NCI-H187 treated with DMSO at 0.1 percent for 48 hours (cell line): Measurements from ENCODE around the gene PHOX2A.

Experiments used
- DNase-seq: peaks from one replicate; lab custom pipeline; 2025; lab: John Stamatoyannopoulos, UW

PHOX2A gene

GRCh38 chr11:72249961-72250360 is 6.0 kb upstream of the PHOX2A start:
- DNase-seq, result no peak

DNA sequence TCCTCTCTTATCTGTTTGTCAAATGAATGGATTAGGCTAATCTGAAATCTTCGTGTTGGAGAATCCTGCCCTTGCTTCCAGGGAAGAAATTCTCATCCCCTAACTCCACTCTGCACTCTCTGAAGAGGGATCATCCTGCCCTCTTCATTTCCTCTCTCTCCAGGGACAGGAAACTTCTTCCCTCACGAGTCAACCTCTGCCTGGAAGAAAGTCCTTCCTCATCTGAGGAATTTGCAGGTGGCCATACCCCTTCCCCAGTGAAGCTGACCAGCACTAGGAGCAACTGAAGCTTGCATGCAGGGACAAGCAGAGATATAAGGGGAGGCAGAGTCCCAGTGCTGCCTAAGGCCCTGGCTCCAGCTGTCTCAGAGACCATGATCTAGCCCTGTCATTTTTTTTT is 3.6 kb upstream of the PHOX2A start:
- no peak for DNase-seq

GRCh38 chr11:72245263-72245816 is 1.4 kb upstream of the PHOX2A start:
- DNase-seq, result no peak

GRCh38 chr11:72244361-72245262 is 636 bp upstream of the PHOX2A start:
- no peak for DNase-seq

- DNase-seq, result no peak
Observed at GRCh38 chr11:72243173-72244059, 560 bp downstream of the PHOX2A start.

GRCh38 chr11:72242141-72242540 is 1.8 kb downstream of the PHOX2A start:
- DNase-seq, result no peak

DNA sequence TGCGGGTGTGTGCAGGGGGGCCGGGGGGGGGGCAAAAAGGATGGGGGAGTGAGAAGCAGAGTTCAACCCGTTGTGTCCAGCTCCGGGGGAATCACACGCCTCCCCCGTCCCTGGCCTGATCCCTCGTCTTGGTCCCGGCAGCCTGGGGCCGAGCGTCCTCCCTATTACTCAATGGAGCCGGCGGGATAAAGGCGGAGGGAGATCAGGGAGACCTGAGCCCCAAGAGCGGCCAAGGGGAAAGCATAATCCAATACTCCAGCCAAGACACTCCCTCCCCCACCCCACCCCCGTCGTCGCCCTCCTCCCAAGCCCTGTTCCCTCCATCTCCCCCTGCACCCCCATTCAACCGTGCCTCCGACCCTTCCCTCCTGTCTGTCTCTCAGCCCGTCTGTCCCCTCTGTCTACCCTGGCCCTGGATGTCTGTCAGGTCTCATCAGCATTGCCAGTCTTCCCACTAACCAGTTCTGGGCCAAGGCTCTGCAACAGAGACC is 2.6 kb downstream of the PHOX2A start:
- no peak for DNase-seq

GRCh38 chr11:72240461-72241290 is 3.3 kb downstream of the PHOX2A start:
- no peak for DNase-seq

- DNase-seq, result no peak
Observed at GRCh38 chr11:72239849-72240460, 4.0 kb downstream of the PHOX2A start.

GRCh38 chr11:72239313-72239848 is 4.6 kb downstream of the PHOX2A start:
- DNase-seq, result no peak

GRCh38 chr11:72238492-72239312 is 5.3 kb downstream of the PHOX2A start:
- DNase-seq, result no peak

GRCh38 chr11:72238040-72238450 is 5.9 kb downstream of the PHOX2A start:
- DNase-seq, result no peak

GRCh38 chr11:72237112-72237931 is 6.7 kb downstream of the PHOX2A start:
- no peak for DNase-seq

DNA sequence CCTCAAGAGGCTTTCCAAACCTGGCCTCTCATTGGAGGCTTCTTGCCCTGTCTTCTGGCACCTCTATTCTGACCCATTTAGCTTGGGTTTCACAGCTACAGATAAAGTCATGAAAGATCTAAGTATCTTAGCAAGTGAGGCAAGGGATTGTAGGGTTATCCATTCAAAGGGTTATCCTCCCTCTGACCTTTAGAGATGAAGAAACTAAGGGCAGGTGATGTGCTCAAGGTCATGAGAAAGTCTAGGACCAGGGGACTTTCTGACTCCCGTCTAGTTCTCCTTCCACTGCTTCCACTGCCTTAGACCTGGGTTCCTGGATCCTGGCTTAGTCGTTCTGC is 7.2 kb downstream of the PHOX2A start:
- no peak for DNase-seq

- DNase-seq, result no peak
Observed at GRCh38 chr11:72236083-72236697, 7.8 kb downstream of the PHOX2A start.

DNA sequence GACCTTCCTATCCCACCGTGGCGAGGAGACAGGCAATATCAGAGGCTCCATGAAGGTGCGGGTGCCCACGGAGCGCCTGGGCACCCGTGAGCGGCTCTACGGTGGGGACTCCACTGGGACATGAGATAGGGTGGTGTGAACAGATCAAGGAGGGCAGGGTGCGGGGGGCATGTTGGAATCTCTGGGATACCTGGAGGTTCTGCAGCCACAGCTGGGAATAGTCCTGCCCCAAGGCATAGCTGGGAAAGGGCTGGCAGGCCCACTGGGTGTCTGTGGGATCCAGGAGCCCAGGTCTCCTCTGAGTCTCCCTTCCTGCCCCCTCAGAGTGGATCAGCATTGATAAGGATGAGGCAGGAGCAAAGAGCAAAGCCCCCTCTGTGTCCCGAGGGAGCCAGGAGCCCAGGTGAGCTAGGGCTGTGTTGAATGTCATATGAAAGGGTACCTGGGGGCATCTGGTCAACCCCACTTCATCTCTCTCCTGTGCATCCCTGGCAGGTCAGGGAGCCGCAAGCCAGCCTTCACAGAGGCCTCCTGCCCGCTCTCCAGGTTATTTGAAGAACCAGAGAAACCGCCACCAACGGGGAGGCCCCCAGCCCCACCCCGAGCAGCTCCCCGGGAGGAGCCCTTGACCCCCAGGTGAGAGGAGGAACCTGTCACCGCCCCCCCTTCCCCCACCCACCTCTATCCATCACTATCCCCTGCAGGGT is 8.5 kb downstream of the PHOX2A start:
- no peak for DNase-seq

- DNase-seq, result no peak
Observed at GRCh38 chr11:72234920-72235319, 9.1 kb downstream of the PHOX2A start.

- no peak for DNase-seq
Observed at GRCh38 chr11:72234514-72234830, 9.5 kb downstream of the PHOX2A start.
